Retinal pigment epithelial cell (primary cell): ENCODE measurements around the gene PRXL2A.

Experiments
- DNase-seq: peaks from one replicate; pipeline ENCODE4 v3.0.0-alpha.2; 2010; ENCODE audit warnings: low read depth
- H3K4me3 ChIP-seq: 2 replicates; pipeline ENCODE4 v1.5.1; 2011; ENCODE audit warnings: mild to moderate bottlenecking, low read length, control low read depth, moderate library complexity
- CTCF ChIP-seq: conservative IDR thresholded peaks from 2 replicates; pipeline ENCODE4 v1.5.1; 2011; ENCODE audit warnings: low read depth, low read length, control low read depth, inconsistent platforms

Gene PRXL2A

GRCh38 chr10:80457554-80458262, 49.4 kb downstream of the PRXL2A start:
- no peak overlapping the region for H3K4me3 ChIP-seq
- TF ChIP-seq CTCF, result peak; percentile 14
- DNase-seq, result no peak

- no peak overlapping the region for H3K4me3 ChIP-seq
- TF ChIP-seq CTCF, result no peak
- DNase-seq, result no peak
Observed at GRCh38 chr10:80458263-80458625, 49.9 kb downstream of the PRXL2A start.

- no peak overlapping the region for H3K4me3 ChIP-seq
- no peak for DNase-seq
Observed at GRCh38 chr10:80458638-80459037, 50.3 kb downstream of the PRXL2A start.

DNA sequence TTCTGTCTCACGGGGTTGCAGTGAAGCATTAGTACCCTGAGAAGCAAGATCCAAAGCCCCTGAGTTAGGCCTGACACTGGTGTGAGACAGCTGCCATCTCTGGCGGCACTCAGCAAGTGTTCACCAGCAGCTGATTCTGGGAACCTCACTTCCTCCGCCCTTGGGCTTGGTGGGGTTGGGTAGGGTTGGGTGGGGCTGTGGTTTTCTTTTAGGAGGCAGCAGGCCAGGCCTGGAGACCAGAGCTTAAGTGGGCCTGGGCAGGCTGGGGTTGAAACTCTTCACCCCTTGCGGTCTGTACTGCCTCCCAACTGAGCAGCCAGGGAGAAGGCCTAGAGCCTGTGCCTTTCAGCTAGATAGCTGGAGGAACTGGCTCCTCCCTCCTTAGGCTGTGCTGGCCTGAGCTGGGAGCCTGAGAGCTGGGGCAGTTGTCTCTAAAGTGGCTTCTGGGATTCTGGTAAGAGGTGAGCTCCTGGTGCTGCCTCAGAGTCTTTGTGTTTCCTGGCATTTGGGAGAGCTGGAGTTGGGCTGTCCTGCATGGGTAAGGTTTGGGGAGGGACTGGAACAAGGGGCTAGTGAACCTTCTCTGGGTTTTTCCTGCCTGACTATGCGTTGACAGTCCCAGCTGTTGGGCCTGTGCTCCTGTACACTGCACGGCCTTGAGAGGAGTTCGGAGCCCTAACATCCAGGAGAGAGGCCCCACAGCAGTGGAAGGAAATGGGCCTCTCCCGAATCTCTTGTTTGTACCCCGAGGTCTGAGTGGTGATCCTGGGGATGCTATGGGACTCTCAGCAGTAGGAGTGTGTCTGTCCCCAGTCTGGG, 50.9 kb downstream of the PRXL2A start:
- no peak for DNase-seq
- no peak overlapping the region for H3K4me3 ChIP-seq
- no peak for TF ChIP-seq CTCF

More at GRCh38 chr10:80458638-80459037, 50.3 kb downstream of the PRXL2A start:
- no peak for TF ChIP-seq CTCF

DNA sequence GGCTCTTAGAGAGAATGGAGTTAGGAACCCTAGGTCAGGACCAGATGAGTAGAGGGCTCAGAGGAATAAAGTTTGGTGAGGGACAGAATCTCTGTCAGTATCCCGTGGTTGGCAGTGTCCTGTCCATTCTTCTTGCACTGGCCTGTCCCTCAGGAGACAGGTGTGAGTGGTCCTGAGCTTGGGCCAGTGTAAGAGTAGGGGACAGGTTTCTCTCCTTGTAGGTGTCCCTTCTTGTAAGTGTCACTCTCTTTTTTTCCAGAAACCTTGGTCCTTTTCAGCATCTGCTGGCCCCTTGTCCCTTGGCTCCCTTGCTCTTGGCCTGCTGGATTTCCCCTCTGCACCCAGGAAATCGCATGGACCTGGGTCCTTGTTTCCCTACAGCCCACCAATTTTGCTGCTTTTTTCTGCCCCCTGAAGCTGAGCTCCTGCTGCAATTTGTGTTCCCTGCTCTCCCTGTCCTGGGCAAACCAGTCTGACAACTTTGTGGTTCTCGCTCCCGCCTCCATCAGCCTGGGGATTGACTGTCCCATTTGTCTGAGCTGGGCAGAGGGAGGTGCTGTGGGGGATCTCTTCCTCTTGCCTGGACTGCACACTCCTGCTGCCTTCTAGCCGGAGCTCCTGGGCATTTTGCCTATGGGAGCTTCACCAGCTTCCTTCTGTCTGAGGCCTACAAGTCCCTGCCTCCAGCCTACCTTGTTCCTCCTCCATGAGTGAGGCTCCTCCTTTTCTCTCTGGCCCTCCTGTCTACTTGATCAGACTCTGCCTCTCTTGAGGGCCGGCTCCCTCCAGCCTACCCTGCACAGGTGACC, 52.3 kb downstream of the PRXL2A start:
- DNase-seq, result no peak
- no peak overlapping the region for H3K4me3 ChIP-seq
- peak; percentile 8 for TF ChIP-seq CTCF

DNA sequence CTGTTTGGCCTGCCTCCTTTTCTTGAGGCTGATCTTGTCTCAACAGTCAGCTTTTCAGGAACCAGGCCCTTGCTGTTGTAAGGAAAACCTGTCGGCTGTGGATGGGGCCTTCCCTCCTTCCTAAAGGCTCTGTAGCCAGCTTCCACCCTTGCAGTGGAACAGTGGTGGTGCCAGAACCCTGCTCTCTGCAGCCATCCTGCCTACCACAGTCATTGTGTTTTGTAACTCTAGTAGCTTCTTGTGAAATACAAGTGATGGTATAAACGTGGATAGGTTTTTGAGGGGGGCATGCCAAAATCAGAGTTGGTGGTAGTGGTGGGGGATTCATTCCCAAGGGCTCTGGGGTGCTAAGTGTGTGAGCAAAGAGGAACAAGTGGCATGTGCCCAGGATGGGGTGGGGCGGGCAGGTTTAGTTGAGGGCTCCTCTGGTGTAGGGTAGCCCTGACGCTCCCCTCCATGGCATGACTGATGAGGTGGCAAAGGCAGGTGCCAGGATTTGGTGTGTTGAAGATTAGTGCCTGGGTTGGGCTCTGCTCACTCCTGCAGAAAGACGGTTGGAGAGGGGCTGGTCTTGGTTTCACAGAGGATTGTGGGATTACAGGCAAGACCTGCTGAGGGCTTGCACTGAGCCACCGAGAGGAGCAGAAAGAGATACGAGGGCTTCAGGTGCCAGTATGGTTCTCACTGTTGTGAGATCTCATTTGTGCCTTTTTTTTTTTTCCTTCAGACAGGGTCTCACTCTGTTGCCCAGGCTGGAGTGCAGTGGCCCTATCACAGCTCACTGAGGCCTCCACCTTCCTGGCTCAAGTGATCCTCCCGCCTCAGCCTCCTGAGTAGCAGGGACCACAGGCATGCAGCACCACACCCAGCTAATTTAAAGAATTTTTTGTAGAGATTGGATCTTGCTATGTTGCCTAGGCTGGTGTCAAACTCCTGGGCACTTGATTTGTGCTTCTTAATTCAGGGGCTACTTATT, 53.1 kb downstream of the PRXL2A start:
- H3K4me3 ChIP-seq, result no peak overlapping the region
- TF ChIP-seq CTCF, result no peak
- no peak for DNase-seq
